Common myeloid progenitor, CD34-positive (primary cell): ENCODE measurements around the gene AFF3.

Experiments used
- CTCF ChIA-PET: fragments of 350-600 bp; sonication (Branson Sonifier 250); formaldehyde crosslinking; loops from one replicate; lab custom pipeline; 2021; ENCODE audit warnings: antibody characterized with exemption; lab: Charles Lee
- POLR2A ChIA-PET: fragments of 350-600 bp; sonication (Branson Sonifier 250); formaldehyde crosslinking; loops from one replicate; lab custom pipeline; 2021; ENCODE audit warnings: antibody characterized with exemption; lab: Charles Lee
- DNase-seq, 3 donors: peaks; one replicate each; pipeline versions ENCODE4 v3.0.0 to v3.0.0-alpha.2; 2013
- H3K27ac ChIP-seq, 2 experiments: 1 replicate in 1 of 2; 2 replicates in 1 of 2; pipeline ENCODE4 v1.7.0; 2013; ENCODE audit warnings: inconsistent platforms in 2 of 2, low read length in 2 of 2, mild to moderate bottlenecking in 2 of 2, low read depth in 1 of 2, moderate library complexity in 1 of 2; ENCODE audit not compliant: severe bottlenecking in 2 of 2, insufficient read depth in 1 of 2, poor library complexity in 1 of 2
- H3K27me3 ChIP-seq, 5 experiments: replicated peaks in 2 of 5; 1 replicate in 3 of 5; 2 replicates in 2 of 5; pipeline versions ENCODE4 v1.6.1 to v1.7.0; 2013; ENCODE audit warnings: low read length in 4 of 5, mild to moderate bottlenecking in 2 of 5, moderate library complexity in 2 of 5, inconsistent platforms in 1 of 5; ENCODE audit not compliant: insufficient read depth in 5 of 5, control insufficient read depth in 4 of 5
- H3K36me3 ChIP-seq, 4 experiments: 1 replicate in 2 of 4; 2 replicates in 2 of 4; pipeline versions ENCODE4 v1.6.1 to v1.7.0; 2013; ENCODE audit warnings: low read length in 3 of 4, control low read depth in 1 of 4, mild to moderate bottlenecking in 1 of 4; ENCODE audit not compliant: control insufficient read depth in 4 of 4, insufficient read depth in 4 of 4
- H3K4me1 ChIP-seq, 4 experiments: 1 replicate in 3 of 4; 2 replicates in 1 of 4; pipeline versions ENCODE4 v1.6.1 to v1.7.1; 2013; ENCODE audit warnings: low read length in 3 of 4, mild to moderate bottlenecking in 3 of 4, control low read depth in 1 of 4, inconsistent platforms in 1 of 4, moderate library complexity in 1 of 4; ENCODE audit not compliant: control insufficient read depth in 4 of 4, insufficient read depth in 4 of 4; ENCODE audit errors: control extremely low read depth in 1 of 4
- H3K4me3 ChIP-seq, 7 experiments: 1 replicate in 4 of 7; 2 replicates in 3 of 7; pipeline versions ENCODE4 v1.5.1 to v1.7.0; 2013; ENCODE audit warnings: mild to moderate bottlenecking in 7 of 7, low read length in 6 of 7, moderate library complexity in 6 of 7, inconsistent platforms in 2 of 7, low read depth in 2 of 7, control low read depth in 1 of 7; ENCODE audit not compliant: insufficient read depth in 4 of 7, control insufficient read depth in 1 of 7; ENCODE audit errors: extremely low read depth in 1 of 7
- H3K9me3 ChIP-seq, 5 experiments: 1 replicate in 4 of 5; 2 replicates in 1 of 5; pipeline versions ENCODE4 v1.6.1 to v1.7.1; 2013; ENCODE audit warnings: low read length in 4 of 5, mild to moderate bottlenecking in 2 of 5, inconsistent platforms in 1 of 5, low read depth in 1 of 5, moderate library complexity in 1 of 5; ENCODE audit not compliant: control insufficient read depth in 4 of 5, insufficient read depth in 2 of 5; ENCODE audit errors: control extremely low read depth in 1 of 5
- WGBS: methylation state at CpG from one replicate; pipeline ENCODE4 v1.1.5; 2013; ENCODE audit not compliant: insufficient coverage; 5-methylcytosine and 5-hydroxymethylcytosine counted together

AFF3 gene

GRCh38 chr2:99910902-99911301 is 231.5 kb downstream of the AFF3 start:
- WGBS = 97% methylated on average over 5 of the region's 5 CpGs
- H3K27me3 ChIP-seq = no peaks in the 10 kb centered on the region
- H3K4me3 ChIP-seq = no peak overlapping the region
- H3K9me3 ChIP-seq = no peaks in the 10 kb centered on the region
- POLR2A ChIA-PET = no interaction called here
- H3K36me3 ChIP-seq = peaks cover 0 to 4% (median 0%) of the 10 kb centered on the region in 4 experiments
- H3K27ac ChIP-seq = no peak overlapping the region
- no peaks in the 10 kb centered on the region for H3K4me1 ChIP-seq
- no peak for DNase-seq
- CTCF ChIA-PET = no interaction called here

GRCh38 chr2:99905636-99906035 is 236.8 kb downstream of the AFF3 start:
- no peak overlapping the region for H3K4me3 ChIP-seq
- no peaks in the 10 kb centered on the region for H3K9me3 ChIP-seq
- DNase-seq = no peak
- no peaks in the 10 kb centered on the region for H3K27me3 ChIP-seq
- no peaks in the 10 kb centered on the region for H3K4me1 ChIP-seq
- WGBS = 95% methylated on average over 2 of the region's 2 CpGs
- ChIA-PET CTCF (no interaction called here), POLR2A (no interaction called here)
- H3K36me3 ChIP-seq = peaks cover 0 to 2% (median under 1%) of the 10 kb centered on the region in 4 experiments
- no peak overlapping the region for H3K27ac ChIP-seq

GRCh38 chr2:99905025-99905424 is 237.4 kb downstream of the AFF3 start:
- WGBS = 100% methylated on average over 4 of the region's 5 CpGs
- Histone ChIP-seq H3K36me3 (peaks cover 0 to 3% (median under 1%) of the 10 kb centered on the region in 4 experiments), H3K4me1 (no peaks in the 10 kb centered on the region), H3K9me3 (no peaks in the 10 kb centered on the region), H3K4me3 (no peak overlapping the region), H3K27ac (no peak overlapping the region), H3K27me3 (no peaks in the 10 kb centered on the region)
- POLR2A ChIA-PET = no interaction called here
- no peak for DNase-seq
- CTCF ChIA-PET = no interaction called here

GRCh38 chr2:99903981-99904380 is 238.4 kb downstream of the AFF3 start:
- H3K4me1 ChIP-seq = no peaks in the 10 kb centered on the region
- CTCF ChIA-PET = interaction anchor here (0.5 kb wide), 1 partner anchor 1309 kb away, joined by 3 read pairs; no protein-coding TSS in a partner anchor
- DNase-seq = no peak
- no peaks in the 10 kb centered on the region for H3K9me3 ChIP-seq
- H3K27ac ChIP-seq = no peak overlapping the region
- no peak overlapping the region for H3K4me3 ChIP-seq
- POLR2A ChIA-PET = no interaction called here
- peaks cover 0 to 3% (median under 1%) of the 10 kb centered on the region in 4 experiments for H3K36me3 ChIP-seq
- no peaks in the 10 kb centered on the region for H3K27me3 ChIP-seq
- 89% methylated on average over 5 of the region's 5 CpGs for WGBS

- Histone ChIP-seq H3K27me3 (no peaks in the 10 kb centered on the region), H3K4me1 (peaks cover 7 to 18% (median 12%) of the 10 kb centered on the region in 4 experiments), H3K27ac (no peak overlapping the region), H3K36me3 (peaks cover 0 to 3% (median 0%) of the 10 kb centered on the region in 4 experiments), H3K9me3 (no peaks in the 10 kb centered on the region), H3K4me3 (no peak overlapping the region)
- CTCF ChIA-PET = no interaction called here
- POLR2A ChIA-PET = no interaction called here
- no peak for DNase-seq
- 95% methylated on average over 7 of the region's 7 CpGs for WGBS
Measured at GRCh38 chr2:99900556-99900955, 241.8 kb downstream of the AFF3 start.

- WGBS = 100% methylated on average over 2 of the region's 3 CpGs
- ChIA-PET CTCF (no interaction called here), POLR2A (no interaction called here)
Measured at GRCh38 chr2:99899882-99900281, 242.5 kb downstream of the AFF3 start.

GRCh38 chr2:99899058-99899855 is 243.1 kb downstream of the AFF3 start:
- no peak for DNase-seq
- peaks cover 0 to 3% (median 0%) of the 10 kb centered on the region in 4 experiments for H3K36me3 ChIP-seq
- no peaks in the 10 kb centered on the region for H3K27me3 ChIP-seq
- no peaks in the 10 kb centered on the region for H3K9me3 ChIP-seq
- CTCF ChIA-PET = no interaction called here
- no CpG with 5 or more reads among the region's 5 CpGs for WGBS
- no peak overlapping the region for H3K27ac ChIP-seq
- H3K4me3 ChIP-seq = no peak overlapping the region
- POLR2A ChIA-PET = no interaction called here
- peaks cover 7 to 18% (median 12%) of the 10 kb centered on the region in 4 experiments for H3K4me1 ChIP-seq

More at GRCh38 chr2:99899882-99900281, 242.5 kb downstream of the AFF3 start:
- Histone ChIP-seq H3K27ac (no peak overlapping the region), H3K36me3 (peaks cover 0 to 3% (median 0%) of the 10 kb centered on the region in 4 experiments), H3K9me3 (no peaks in the 10 kb centered on the region), H3K27me3 (no peaks in the 10 kb centered on the region), H3K4me3 (no peak overlapping the region), H3K4me1 (peaks cover 7 to 18% (median 12%) of the 10 kb centered on the region in 4 experiments)
- DNase-seq = no peak
